HL-60 (cell line): ENCODE data around the gene NKAIN4.

Experiments
- GABPA ChIP-seq: IDR thresholded peaks from 2 replicates; pipeline ENCODE4 v1.6.1; 2012; ENCODE audit warnings: low read depth
- POLR2AphosphoS5 ChIP-seq: IDR thresholded peaks from 2 replicates; pipeline ENCODE4 v1.6.1; 2012; ENCODE audit warnings: low read depth
- SPI1 ChIP-seq: IDR thresholded peaks from 2 replicates; pipeline ENCODE4 v1.6.1; 2012; ENCODE audit warnings: low read depth, mild to moderate bottlenecking, borderline replicate concordance
- TF ChIP-seq, protein P1 (sequence below): IDR thresholded peaks from one replicate; pipeline ENCODE4 v1.5.1; 2011; ENCODE audit warnings: low read length, control low read depth, inconsistent platforms; ENCODE audit not compliant: insufficient read depth

DNA sequence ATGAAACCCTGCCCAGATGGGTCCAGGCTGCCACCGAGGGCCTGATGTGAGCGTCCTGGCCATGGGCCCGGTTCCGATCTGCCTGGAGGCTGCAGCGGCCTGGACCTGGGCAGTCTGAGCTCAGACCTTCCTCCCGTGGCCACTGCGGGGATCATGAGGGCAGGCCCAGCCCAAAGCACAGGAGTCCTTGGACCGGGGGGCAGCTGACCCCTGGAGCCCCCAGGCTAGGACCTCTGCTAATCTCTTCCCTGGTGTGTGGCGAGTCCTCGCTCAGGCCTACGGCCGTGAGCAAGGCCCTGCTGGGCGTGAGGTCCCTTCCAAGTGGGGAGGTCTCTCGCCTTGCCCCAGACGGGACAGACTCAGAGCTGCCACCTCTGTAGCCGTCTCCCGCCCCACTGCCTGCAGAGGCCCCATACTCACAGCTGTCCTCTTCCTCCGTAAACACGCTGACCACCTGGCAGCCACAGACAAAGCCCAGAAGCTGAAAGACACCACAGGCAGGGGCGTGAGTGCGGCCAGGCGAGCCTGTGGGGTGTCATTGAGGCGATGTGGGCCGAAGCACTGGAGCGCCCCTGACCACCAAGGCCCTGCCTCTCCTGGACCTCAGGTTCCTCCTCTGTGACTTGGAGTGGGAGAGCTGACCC, 10.5 kb downstream of the NKAIN4 start:
- TF ChIP-seq, protein P1, sequence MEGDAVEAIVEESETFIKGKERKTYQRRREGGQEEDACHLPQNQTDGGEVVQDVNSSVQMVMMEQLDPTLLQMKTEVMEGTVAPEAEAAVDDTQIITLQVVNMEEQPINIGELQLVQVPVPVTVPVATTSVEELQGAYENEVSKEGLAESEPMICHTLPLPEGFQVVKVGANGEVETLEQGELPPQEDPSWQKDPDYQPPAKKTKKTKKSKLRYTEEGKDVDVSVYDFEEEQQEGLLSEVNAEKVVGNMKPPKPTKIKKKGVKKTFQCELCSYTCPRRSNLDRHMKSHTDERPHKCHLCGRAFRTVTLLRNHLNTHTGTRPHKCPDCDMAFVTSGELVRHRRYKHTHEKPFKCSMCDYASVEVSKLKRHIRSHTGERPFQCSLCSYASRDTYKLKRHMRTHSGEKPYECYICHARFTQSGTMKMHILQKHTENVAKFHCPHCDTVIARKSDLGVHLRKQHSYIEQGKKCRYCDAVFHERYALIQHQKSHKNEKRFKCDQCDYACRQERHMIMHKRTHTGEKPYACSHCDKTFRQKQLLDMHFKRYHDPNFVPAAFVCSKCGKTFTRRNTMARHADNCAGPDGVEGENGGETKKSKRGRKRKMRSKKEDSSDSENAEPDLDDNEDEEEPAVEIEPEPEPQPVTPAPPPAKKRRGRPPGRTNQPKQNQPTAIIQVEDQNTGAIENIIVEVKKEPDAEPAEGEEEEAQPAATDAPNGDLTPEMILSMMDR: no peak
- TF ChIP-seq POLR2AphosphoS5 (no peak), GABPA (no peak), SPI1 (no peak)
